GM19043 (cell line): ENCODE measurements around the gene SEMA4D.

Experiments used
- ATAC-seq: cut with Tn5 transposase; IDR thresholded peaks from one replicate; pipeline ENCODE4 v1.9.1; 2021; ENCODE audit warnings: low read depth; ENCODE audit not compliant: unreplicated experiment

Gene SEMA4D

GRCh38 chr9:89502671-89503070 is 4.8 kb upstream of the SEMA4D start:
- ATAC-seq = no peak

- ATAC-seq = no peak
These were observed 4.2 kb upstream of the SEMA4D start for GRCh38 chr9:89502038-89502601.

GRCh38 chr9:89501311-89501898 is 3.5 kb upstream of the SEMA4D start:
- ATAC-seq = no peak

GRCh38 chr9:89500008-89500407 is 2.1 kb upstream of the SEMA4D start:
- no peak for ATAC-seq

- peak; percentile 34 for ATAC-seq
These were observed 1.1 kb upstream of the SEMA4D start for GRCh38 chr9:89498852-89499480.

- ATAC-seq = peak; percentile 1
These were observed 503 bp downstream of the SEMA4D start for GRCh38 chr9:89497257-89497963.

- ATAC-seq = no peak
These were observed 1.2 kb downstream of the SEMA4D start for GRCh38 chr9:89496645-89497256.

GRCh38 chr9:89495824-89496560 is 1.9 kb downstream of the SEMA4D start:
- ATAC-seq = no peak

GRCh38 chr9:89494199-89494598 is 3.7 kb downstream of the SEMA4D start:
- no peak for ATAC-seq

- ATAC-seq = no peak
These were observed 4.2 kb downstream of the SEMA4D start for GRCh38 chr9:89493671-89494070.

- no peak for ATAC-seq
These were observed 4.7 kb downstream of the SEMA4D start for GRCh38 chr9:89493181-89493580.

GRCh38 chr9:89492586-89492985 is 5.3 kb downstream of the SEMA4D start:
- ATAC-seq = no peak

GRCh38 chr9:89491694-89492093 is 6.2 kb downstream of the SEMA4D start:
- ATAC-seq = no peak

- no peak for ATAC-seq
These were observed 8.1 kb downstream of the SEMA4D start for GRCh38 chr9:89489548-89490530.

- no peak for ATAC-seq
These were observed 9.0 kb downstream of the SEMA4D start for GRCh38 chr9:89488936-89489335.

GRCh38 chr9:89488131-89488530 is 9.8 kb downstream of the SEMA4D start:
- no peak for ATAC-seq

GRCh38 chr9:89486681-89487080 is 11.2 kb downstream of the SEMA4D start:
- ATAC-seq = no peak

GRCh38 chr9:89484475-89485404 is 13.2 kb downstream of the SEMA4D start:
- ATAC-seq = peak; percentile 44
